BJ (cell line): ENCODE data around the gene TMCC3. TPM values are rescaled to one million over a fixed set of nuclear protein-coding genes. Genes with fewer than 3 reads are reported as not detected.

ENCODE experiments used
- CTCF ChIA-PET: fragments of 350-600 bp; formaldehyde crosslinking; extraction: SDS; loops from one replicate; lab custom pipeline; 2021; ENCODE audit warnings: antibody characterized with exemption, inconsistent platforms; lab: Yijun Ruan, JAX
- POLR2A ChIA-PET: fragments of 300-600 bp; sonication (Branson Sonifier 250); formaldehyde crosslinking; extraction: SDS; loops from one replicate; lab custom pipeline; 2021; ENCODE audit warnings: antibody characterized with exemption; lab: Charles Lee
- DNase-seq: peaks from one replicate; pipeline ENCODE4 v3.0.0-alpha.2; 2011; ENCODE audit warnings: low read depth
- H3K27me3 ChIP-seq: 2 replicates; pipeline ENCODE4 v1.6.0; 2011; ENCODE audit warnings: low read length; ENCODE audit not compliant: control insufficient read depth, insufficient read depth
- H3K36me3 ChIP-seq: 2 replicates; pipeline ENCODE4 v1.5.1; 2011; ENCODE audit warnings: low read length; ENCODE audit not compliant: control insufficient read depth, insufficient read depth
- H3K4me3 ChIP-seq: 2 replicates; pipeline ENCODE4 v1.5.1; 2011; ENCODE audit warnings: low read depth, mild to moderate bottlenecking, control low read depth, low read length
- CTCF ChIP-seq: IDR thresholded peaks from 2 replicates; pipeline ENCODE4 v1.5.1; 2011; ENCODE audit warnings: low read depth, mild to moderate bottlenecking, control low read depth, inconsistent platforms, low read length, moderate library complexity; ENCODE audit not compliant: insufficient read depth
- polyA plus RNA-seq: library from polyadenylated mRNA; depleted of rRNA; stranded (reverse); fragments of >200 nt; gene quantifications from 2 replicates; pipeline ENCODE4 v1.2.3, GENCODE V29; 2011

Gene TMCC3
- polyA plus RNA-seq, 1 experiment = not detected

- no peak for TF ChIP-seq CTCF
- DNase-seq = no peak
- no peaks in the 10 kb centered on the region for H3K36me3 ChIP-seq
- no peaks in the 10 kb centered on the region for H3K27me3 ChIP-seq
- ChIA-PET POLR2A (no interaction called here), CTCF (no interaction called here)
- H3K4me3 ChIP-seq = no peak overlapping the region
Measured at GRCh38 chr12:94599189-94599588, 51.2 kb downstream of the TMCC3 start.

GRCh38 chr12:94597268-94597667 lies 53.1 kb downstream of the TMCC3 start:
- no peak for TF ChIP-seq CTCF
- ChIA-PET CTCF (no interaction called here), POLR2A (no interaction called here)
- Histone ChIP-seq H3K4me3 (no peak overlapping the region), H3K27me3 (no peaks in the 10 kb centered on the region; the same call in 1 of the 2 replicates), H3K36me3 (no peaks in the 10 kb centered on the region)
- DNase-seq = no peak

- Histone ChIP-seq H3K27me3 (no peaks in the 10 kb centered on the region; the same call in 1 of the 2 replicates), H3K4me3 (no peak overlapping the region), H3K36me3 (no peaks in the 10 kb centered on the region)
- POLR2A ChIA-PET = no interaction called here
- no peak for DNase-seq
- CTCF ChIA-PET = no interaction called here
- TF ChIP-seq CTCF = no peak
Measured at GRCh38 chr12:94596596-94596995, 53.8 kb downstream of the TMCC3 start.

- Histone ChIP-seq H3K36me3 (no peaks in the 10 kb centered on the region), H3K4me3 (no peak overlapping the region), H3K27me3 (no peaks in the 10 kb centered on the region; the same call in 1 of the 2 replicates)
- ChIA-PET POLR2A (no interaction called here), CTCF (no interaction called here)
- no peak for DNase-seq
- TF ChIP-seq CTCF = no peak
Measured at GRCh38 chr12:94595152-94595551, 55.2 kb downstream of the TMCC3 start.

GRCh38 chr12:94594443-94594825 lies 55.9 kb downstream of the TMCC3 start:
- no peak for DNase-seq
- H3K4me3 ChIP-seq = no peak overlapping the region
- TF ChIP-seq CTCF = no peak
- no peaks in the 10 kb centered on the region; the same call in 1 of the 2 replicates for H3K27me3 ChIP-seq
- no peaks in the 10 kb centered on the region for H3K36me3 ChIP-seq
- CTCF ChIA-PET = no interaction called here
- POLR2A ChIA-PET = no interaction called here
